ENCODE data around the gene GSS.

Gene GSS

GRCh38 chr20:34968042-34968775 lies 12.6 kb upstream of the GSS start:
- H3K4me3 ChIP-seq (ENCODE audit: low read depth, low read length) = no peak overlapping the region
- TF ChIP-seq CTCF (IDR thresholded peaks at IDR 0.05; ENCODE audit: low read depth, low read length, missing control alignments) = no peak
- DNase-seq (ENCODE audit: low read depth) = no peak

GRCh38 chr20:34967421-34967820 lies 11.8 kb upstream of the GSS start:
- no peak overlapping the region for H3K4me3 ChIP-seq (ENCODE audit: low read depth, low read length)
- no peak for TF ChIP-seq CTCF (IDR thresholded peaks at IDR 0.05; ENCODE audit: low read depth, low read length, missing control alignments)
- DNase-seq (ENCODE audit: low read depth) = no peak

- no peak for DNase-seq (ENCODE audit: low read depth)
- no peak for TF ChIP-seq CTCF (IDR thresholded peaks at IDR 0.05; ENCODE audit: low read depth, low read length, missing control alignments)
- no peak overlapping the region for H3K4me3 ChIP-seq (ENCODE audit: low read depth, low read length)
Observed at GRCh38 chr20:34965051-34965450, 9.4 kb upstream of the GSS start.

- TF ChIP-seq CTCF (IDR thresholded peaks at IDR 0.05; ENCODE audit: low read depth, low read length, missing control alignments) = no peak
- H3K4me3 ChIP-seq (ENCODE audit: low read depth, low read length) = no peak overlapping the region
- DNase-seq (ENCODE audit: low read depth) = no peak
Observed at GRCh38 chr20:34964486-34964885, 8.9 kb upstream of the GSS start.

- H3K4me3 ChIP-seq (ENCODE audit: low read depth, low read length) = no peak overlapping the region
- TF ChIP-seq CTCF (IDR thresholded peaks at IDR 0.05; ENCODE audit: low read depth, low read length, missing control alignments) = no peak
- DNase-seq (ENCODE audit: low read depth) = no peak
Observed at GRCh38 chr20:34956751-34957472, 1.3 kb upstream of the GSS start.

GRCh38 chr20:34956041-34956458 lies 444 bp upstream of the GSS start:
- DNase-seq (ENCODE audit: low read depth) = no peak
- TF ChIP-seq CTCF (IDR thresholded peaks at IDR 0.05; ENCODE audit: low read depth, low read length, missing control alignments) = no peak
- H3K4me3 ChIP-seq (ENCODE audit: low read depth, low read length) = peak overlapping the region; percentile 80

- TF ChIP-seq CTCF (IDR thresholded peaks at IDR 0.05; ENCODE audit: low read depth, low read length, missing control alignments) = no peak
- no peak for DNase-seq (ENCODE audit: low read depth)
Observed at GRCh38 chr20:34954904-34955230, 739 bp downstream of the GSS start.

More at GRCh38 chr20:34954904-34955230, 739 bp downstream of the GSS start:
- H3K4me3 ChIP-seq (ENCODE audit: low read depth, low read length) = peak overlapping the region; percentile 80
